NCI-H524 (cell line): ENCODE measurements around the gene LRP11.
A peak's percentile ranks its signal among the peaks of the same experiment; 100 is the strongest.

Experiments used
- DNase-seq, 2 experiments: peaks; one replicate each; lab custom pipeline; 2025; lab: John Stamatoyannopoulos, UW

LRP11 gene

DNA sequence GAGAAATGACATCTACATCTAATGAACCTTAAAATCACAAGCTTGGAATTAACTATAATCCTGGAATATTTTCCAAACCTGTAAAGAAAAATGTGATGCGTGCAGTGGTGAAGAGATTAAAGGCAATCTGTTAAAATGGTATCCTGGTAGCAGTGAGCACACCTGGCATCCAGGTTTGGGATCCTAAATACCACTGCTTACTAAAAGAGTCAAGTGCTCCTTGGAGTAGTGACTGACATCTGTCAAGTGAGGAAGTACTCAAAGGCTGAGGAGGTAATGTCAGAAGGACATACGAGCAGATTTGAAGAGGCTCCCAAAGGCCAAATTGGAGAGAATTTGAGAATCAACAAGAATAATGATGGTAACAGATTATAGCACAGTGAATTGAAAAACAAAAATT lies 81.8 kb downstream of the LRP11 start:
- DNase-seq: peak; percentile 32 to 74

DNA sequence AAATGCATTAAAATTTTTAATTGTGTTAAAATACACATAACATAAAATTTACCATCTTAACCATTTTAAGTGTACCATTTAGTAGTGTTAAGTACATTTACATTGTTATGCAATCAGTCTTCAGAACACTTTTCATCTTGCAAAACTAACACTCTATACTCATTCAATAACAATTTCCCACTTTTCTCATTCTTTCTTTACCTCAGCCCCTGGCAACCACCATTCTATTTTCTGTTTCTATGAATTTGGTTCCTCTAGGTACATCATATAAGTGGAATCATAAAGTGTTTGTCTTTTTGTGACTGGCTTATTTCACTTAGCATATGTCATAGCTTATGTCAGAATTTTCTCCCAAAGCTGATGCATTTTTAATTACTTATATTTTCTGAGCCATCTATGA lies 82.4 kb downstream of the LRP11 start:
- peak in 1 of 2 experiments; percentile 13 for DNase-seq

DNA sequence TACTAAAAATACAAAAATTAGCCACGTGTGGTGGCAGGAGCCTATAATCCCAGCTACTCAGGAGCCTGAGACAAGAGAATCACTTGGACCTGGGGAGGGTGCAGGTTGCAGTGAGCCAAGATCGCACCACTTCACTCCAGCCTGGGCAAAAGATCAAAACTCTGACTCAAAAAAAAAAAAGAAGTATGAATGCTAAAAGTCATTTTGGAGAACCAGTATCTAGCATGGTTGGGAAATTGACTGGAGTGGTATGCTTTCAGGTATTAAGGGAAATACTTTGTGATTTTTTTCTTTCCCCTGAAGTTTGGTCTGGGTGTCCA lies 84.6 kb downstream of the LRP11 start:
- DNase-seq: no peak

DNA sequence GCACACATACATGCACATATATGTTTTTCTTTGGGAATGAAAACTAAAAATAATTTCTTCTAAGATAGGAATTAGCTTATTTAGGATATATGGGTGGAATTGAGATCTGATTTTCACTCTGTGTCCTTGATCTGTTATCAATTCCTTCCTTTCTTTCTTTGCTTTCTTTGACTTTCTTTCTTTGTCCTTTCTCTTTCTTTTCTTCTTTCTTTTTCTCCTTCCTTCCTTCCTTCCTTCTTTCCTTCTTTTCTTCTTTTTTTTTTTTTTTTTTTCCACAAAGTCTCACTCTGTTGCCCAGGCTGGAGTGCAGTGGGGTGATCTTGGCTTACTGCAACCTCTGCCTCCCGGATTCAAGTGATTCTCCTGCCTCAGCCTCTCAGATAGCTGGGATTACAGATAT lies 86.5 kb downstream of the LRP11 start:
- no peak for DNase-seq

DNA sequence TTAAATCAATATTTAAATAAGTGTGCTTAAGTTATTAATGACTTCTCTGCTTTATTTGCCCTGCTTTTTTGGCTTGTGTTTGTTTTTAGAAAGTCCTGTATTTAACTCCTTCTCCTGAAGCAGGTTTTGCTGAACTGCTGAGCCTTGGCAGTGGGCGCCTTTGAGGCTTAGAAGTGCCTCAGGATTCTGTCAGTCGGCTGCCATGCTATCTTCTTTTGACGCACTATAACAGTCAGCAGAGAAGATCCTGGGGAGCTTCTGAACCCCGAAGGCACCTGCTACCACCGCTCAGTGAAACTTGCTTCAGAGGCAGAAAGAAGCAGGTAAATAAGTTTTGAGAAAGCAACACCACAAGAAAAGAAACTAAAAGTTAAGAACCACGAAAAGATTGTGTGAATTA lies 92.2 kb downstream of the LRP11 start:
- no peak for DNase-seq

DNA sequence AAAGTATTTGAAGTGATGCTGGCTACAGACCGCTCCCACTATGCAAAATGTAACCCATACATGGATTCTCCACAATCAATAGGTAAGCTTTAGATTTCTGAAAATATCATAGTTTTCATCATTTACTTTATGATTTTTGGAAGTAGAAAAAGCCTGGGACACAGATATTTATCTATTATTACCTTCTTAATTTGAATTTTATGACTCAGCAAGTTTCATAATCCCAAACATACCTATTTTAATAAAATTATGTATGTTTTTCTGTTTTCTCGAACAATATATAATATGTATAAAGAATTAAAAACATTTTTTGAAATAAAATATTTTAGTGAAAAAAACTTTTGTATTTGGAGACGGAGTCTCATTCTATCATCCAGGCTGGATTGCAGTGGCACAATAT lies 93.0 kb downstream of the LRP11 start:
- no peak for DNase-seq

DNA sequence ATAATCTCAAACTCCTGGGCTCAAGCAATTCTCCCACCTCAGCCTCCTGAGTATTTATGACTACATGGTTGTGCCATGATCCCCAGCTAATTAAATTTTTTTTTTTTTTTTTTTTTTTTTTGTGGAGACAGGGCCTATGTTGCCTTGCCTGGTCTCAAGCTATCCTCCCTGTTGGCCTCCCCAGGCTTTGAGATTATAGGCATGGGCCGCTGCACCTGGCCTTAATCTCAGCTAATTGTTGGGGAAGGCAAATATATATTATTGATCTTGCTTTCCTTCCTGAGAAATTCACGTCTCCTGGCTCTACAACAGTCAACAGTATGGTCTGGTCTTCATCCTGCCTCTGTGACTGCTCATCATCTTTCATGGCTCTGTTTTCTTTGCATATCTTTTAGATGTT lies 94.5 kb downstream of the LRP11 start:
- no peak for DNase-seq
